LNCaP clone FGC (cell line): Measurements from ENCODE around the gene SNX10.

Source experiments
- DNase-seq: peaks from one replicate; pipeline ENCODE4 v3.0.0-alpha.2; 2011; ENCODE audit warnings: low read depth
- H3K4me3 ChIP-seq: 2 replicates; pipeline ENCODE4 v1.5.1; 2011; ENCODE audit warnings: mild to moderate bottlenecking, low read depth, low read length, control low read depth
- CTCF ChIP-seq: IDR thresholded peaks from 2 replicates; pipeline ENCODE4 v1.5.1; 2012; ENCODE audit warnings: mild to moderate bottlenecking; ENCODE audit not compliant: control insufficient read depth, insufficient read depth; ENCODE audit errors: extremely low read depth

SNX10 gene

GRCh38 chr7:26298472-26299058 lies 6.9 kb downstream of the SNX10 start:
- no peak for DNase-seq
- no peak overlapping the region for H3K4me3 ChIP-seq
- no peak for TF ChIP-seq CTCF

GRCh38 chr7:26305090-26305868 lies 13.6 kb downstream of the SNX10 start:
- no peak for DNase-seq
- H3K4me3 ChIP-seq, result no peak overlapping the region
- no peak for TF ChIP-seq CTCF

DNA sequence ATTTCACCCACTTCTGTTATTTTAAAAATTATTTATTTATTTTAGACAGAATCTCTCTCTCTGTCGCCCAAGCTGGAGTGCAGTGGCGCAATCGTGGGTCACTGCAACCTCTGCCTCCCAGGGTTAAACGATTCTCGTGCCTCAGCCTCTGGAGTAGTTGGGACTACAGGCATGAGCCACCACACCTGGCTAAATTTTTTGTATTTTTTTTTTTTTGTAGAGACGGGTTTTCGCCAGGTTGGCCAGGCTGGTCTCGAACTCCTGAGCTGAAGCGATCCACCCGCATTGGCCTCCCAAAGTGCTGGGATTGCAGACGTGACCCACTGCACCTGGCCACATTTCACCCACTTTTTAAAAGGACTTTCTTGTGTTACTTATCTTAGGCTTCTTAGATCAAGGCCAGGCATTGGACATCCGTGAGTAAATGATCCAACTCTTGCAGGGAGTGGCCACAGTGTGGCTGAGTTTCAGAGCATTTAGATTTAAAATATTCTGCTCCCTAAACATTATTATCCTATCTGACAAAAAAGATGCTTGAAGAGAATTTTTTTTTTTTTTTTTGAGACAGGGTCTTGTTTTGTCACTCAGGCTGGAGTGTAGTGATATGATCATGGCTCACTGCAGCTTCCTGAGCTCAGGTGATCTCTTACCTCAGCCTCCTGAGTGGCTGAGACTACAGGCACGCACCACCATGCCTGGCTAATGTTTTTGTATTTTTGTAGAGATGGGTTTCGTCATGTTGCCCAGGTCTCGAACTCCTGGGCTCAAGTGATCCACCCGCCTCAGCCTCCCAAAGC lies 14.4 kb downstream of the SNX10 start:
- DNase-seq, result no peak
- H3K4me3 ChIP-seq, result no peak overlapping the region
- TF ChIP-seq CTCF, result no peak

GRCh38 chr7:26306790-26307189 lies 15.1 kb downstream of the SNX10 start:
- TF ChIP-seq CTCF, result no peak
- no peak overlapping the region for H3K4me3 ChIP-seq
- DNase-seq, result no peak

- TF ChIP-seq CTCF, result no peak
- DNase-seq, result no peak
- no peak overlapping the region for H3K4me3 ChIP-seq
These were observed 15.6 kb downstream of the SNX10 start for GRCh38 chr7:26307226-26307625.

GRCh38 chr7:26307791-26308190 lies 16.1 kb downstream of the SNX10 start:
- TF ChIP-seq CTCF, result no peak
- H3K4me3 ChIP-seq, result no peak overlapping the region
- no peak for DNase-seq
